Muscle of leg (tissue), 9 donors: ENCODE measurements around the gene IFNA14. TPM values are rescaled to one million over a fixed set of nuclear protein-coding genes. Genes with fewer than 3 reads are reported as not detected.

Source experiments
- polyA plus RNA-seq, 8 donors: library from polyadenylated mRNA; unstranded; fragments of 120-200 nt; gene quantifications; one replicate each; pipeline versions ENCODE4 v1.2.1 to v1.2.3, GENCODE V29; 2013; ENCODE audit warnings: inconsistent platforms in 1 of 8, low replicate concordance in 1 of 8; ENCODE audit not compliant: insufficient read length in 8 of 8, insufficient read depth in 1 of 8
- total RNA-seq: library from RNA; stranded (reverse); fragments of 120-200 nt; gene quantifications from one replicate; pipeline ENCODE4 v1.2.4, GENCODE V29; 2013

Gene IFNA14
- total and polyA plus RNA-seq, 9 donors: not detected

Other genes starting within 250 kb of the IFNA14 start
- gene HACD4, start 208.4 kb downstream of the IFNA14 start, total RNA-seq: 1.3 TPM
- 1 to 10 TPM; 1.2 to 2.4 (median 1.3) TPM for gene HACD4, start 208.4 kb downstream of the IFNA14 start, polyA plus RNA-seq
- gene IFNB1, start 162.1 kb downstream of the IFNA14 start, total RNA-seq: not detected
- not detected for gene IFNB1, start 162.1 kb downstream of the IFNA14 start, polyA plus RNA-seq
- not detected for gene IFNW1, start 98.2 kb downstream of the IFNA14 start, total RNA-seq
- gene IFNW1, start 98.2 kb downstream of the IFNA14 start, polyA plus RNA-seq: not detected
- gene IFNA21, start 73.3 kb downstream of the IFNA14 start, total RNA-seq: not detected
- gene IFNA21, start 73.3 kb downstream of the IFNA14 start, polyA plus RNA-seq: not detected
- not detected for gene IFNA4, start 52.4 kb downstream of the IFNA14 start, total RNA-seq
- not detected for gene IFNA4, start 52.4 kb downstream of the IFNA14 start, polyA plus RNA-seq
- gene IFNA7, start 37.8 kb downstream of the IFNA14 start, total RNA-seq: not detected
- gene IFNA7, start 37.8 kb downstream of the IFNA14 start, polyA plus RNA-seq: not detected
- gene IFNA10, start 32.9 kb downstream of the IFNA14 start, total RNA-seq: not detected
- not detected for gene IFNA10, start 32.9 kb downstream of the IFNA14 start, polyA plus RNA-seq
- gene IFNA16, start 22.7 kb downstream of the IFNA14 start, total RNA-seq: not detected
- not detected for gene IFNA16, start 22.7 kb downstream of the IFNA14 start, polyA plus RNA-seq
- not detected for gene IFNA17, start 11.8 kb downstream of the IFNA14 start, total RNA-seq
- not detected for gene IFNA17, start 11.8 kb downstream of the IFNA14 start, polyA plus RNA-seq
- not detected for gene IFNA5, start 65.3 kb upstream of the IFNA14 start, total RNA-seq
- not detected for gene IFNA5, start 65.3 kb upstream of the IFNA14 start, polyA plus RNA-seq
- 22.5 TPM for gene KLHL9, start 95.4 kb upstream of the IFNA14 start, total RNA-seq
- 10 to 100 TPM; 16.8 to 31.6 (median 21.5) TPM for gene KLHL9, start 95.4 kb upstream of the IFNA14 start, polyA plus RNA-seq
- not detected for gene IFNA6, start 110.9 kb upstream of the IFNA14 start, total RNA-seq
- gene IFNA6, start 110.9 kb upstream of the IFNA14 start, polyA plus RNA-seq: under 1 TPM in 2 of 8 donors, not detected in 6; 0.16 to 0.29 TPM
- gene IFNA13, start 128.1 kb upstream of the IFNA14 start, total RNA-seq: 0.04 TPM
- gene IFNA13, start 128.1 kb upstream of the IFNA14 start, polyA plus RNA-seq: not detected
- gene IFNA2, start 145.4 kb upstream of the IFNA14 start, total RNA-seq: 0.09 TPM
- gene IFNA2, start 145.4 kb upstream of the IFNA14 start, polyA plus RNA-seq: not detected
- gene IFNA8, start 169.1 kb upstream of the IFNA14 start, total RNA-seq: not detected
- not detected for gene IFNA8, start 169.1 kb upstream of the IFNA14 start, polyA plus RNA-seq
- gene IFNA1, start 200.4 kb upstream of the IFNA14 start, total RNA-seq: not detected
- not detected for gene IFNA1, start 200.4 kb upstream of the IFNA14 start, polyA plus RNA-seq
- gene IFNE, start 242.3 kb upstream of the IFNA14 start, total RNA-seq: not detected
- gene IFNE, start 242.3 kb upstream of the IFNA14 start, polyA plus RNA-seq: not detected